ENCODE results near the gene HDDC2.

The HDDC2 gene

DNA sequence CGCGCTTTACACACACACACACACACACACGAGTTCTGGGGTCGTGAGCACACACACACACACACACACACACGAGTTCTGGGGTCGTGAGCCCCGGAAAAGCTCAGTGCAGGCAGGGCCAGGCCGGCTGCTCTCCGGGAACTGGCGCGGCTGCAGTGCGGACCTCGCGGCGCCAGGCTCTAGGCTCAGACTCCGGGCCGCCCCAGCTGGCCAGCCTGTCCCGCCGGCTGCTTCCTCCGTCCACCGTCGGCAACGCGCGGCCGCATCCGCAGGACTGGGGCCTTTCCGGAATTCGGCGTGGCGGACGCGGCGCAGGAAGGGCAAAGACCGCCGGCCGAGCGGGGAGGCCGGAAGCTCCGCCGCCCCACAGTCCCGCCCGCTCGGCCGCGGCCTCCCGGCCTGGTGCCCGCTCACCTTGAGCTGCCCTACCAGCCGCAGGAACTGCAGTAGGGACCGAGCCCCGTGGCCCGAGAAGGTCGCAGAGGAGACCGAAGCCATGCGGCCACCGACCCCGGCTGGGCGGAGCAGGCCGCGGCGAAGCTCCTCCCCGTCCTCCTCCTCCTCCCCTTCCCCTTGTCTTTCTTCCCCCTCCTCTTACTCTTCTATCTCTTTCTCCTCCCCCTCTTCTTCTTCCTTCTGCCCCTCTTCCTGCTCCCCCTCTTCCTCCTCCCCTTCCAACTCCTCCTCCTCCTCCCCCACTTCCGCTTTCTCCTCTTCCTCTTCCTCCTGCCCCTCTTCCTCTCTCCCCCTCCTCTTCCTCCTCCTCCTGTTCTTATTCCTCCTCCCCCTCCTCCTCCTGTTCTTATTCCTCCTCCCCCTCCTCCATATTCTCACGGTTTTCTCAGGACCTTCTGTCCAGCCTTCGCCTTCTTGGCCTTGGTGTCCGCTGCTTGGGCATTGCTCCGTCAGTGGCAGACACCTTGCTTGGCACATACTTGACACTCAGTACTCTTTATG, at the start of gene HDDC2:
Gene HDDC2, minus strand, starts transcription at position 533 of the 957 bp plus-strand sequence. Its CDS starts 35 bp downstream, at position 498.
- TF ChIP-seq, protein P1, sequence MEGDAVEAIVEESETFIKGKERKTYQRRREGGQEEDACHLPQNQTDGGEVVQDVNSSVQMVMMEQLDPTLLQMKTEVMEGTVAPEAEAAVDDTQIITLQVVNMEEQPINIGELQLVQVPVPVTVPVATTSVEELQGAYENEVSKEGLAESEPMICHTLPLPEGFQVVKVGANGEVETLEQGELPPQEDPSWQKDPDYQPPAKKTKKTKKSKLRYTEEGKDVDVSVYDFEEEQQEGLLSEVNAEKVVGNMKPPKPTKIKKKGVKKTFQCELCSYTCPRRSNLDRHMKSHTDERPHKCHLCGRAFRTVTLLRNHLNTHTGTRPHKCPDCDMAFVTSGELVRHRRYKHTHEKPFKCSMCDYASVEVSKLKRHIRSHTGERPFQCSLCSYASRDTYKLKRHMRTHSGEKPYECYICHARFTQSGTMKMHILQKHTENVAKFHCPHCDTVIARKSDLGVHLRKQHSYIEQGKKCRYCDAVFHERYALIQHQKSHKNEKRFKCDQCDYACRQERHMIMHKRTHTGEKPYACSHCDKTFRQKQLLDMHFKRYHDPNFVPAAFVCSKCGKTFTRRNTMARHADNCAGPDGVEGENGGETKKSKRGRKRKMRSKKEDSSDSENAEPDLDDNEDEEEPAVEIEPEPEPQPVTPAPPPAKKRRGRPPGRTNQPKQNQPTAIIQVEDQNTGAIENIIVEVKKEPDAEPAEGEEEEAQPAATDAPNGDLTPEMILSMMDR (conservative IDR thresholded peaks at IDR 0.05): no peak
- H3K27ac ChIP-seq: peak within 1 kb of the TSS; percentile 81

DNA sequence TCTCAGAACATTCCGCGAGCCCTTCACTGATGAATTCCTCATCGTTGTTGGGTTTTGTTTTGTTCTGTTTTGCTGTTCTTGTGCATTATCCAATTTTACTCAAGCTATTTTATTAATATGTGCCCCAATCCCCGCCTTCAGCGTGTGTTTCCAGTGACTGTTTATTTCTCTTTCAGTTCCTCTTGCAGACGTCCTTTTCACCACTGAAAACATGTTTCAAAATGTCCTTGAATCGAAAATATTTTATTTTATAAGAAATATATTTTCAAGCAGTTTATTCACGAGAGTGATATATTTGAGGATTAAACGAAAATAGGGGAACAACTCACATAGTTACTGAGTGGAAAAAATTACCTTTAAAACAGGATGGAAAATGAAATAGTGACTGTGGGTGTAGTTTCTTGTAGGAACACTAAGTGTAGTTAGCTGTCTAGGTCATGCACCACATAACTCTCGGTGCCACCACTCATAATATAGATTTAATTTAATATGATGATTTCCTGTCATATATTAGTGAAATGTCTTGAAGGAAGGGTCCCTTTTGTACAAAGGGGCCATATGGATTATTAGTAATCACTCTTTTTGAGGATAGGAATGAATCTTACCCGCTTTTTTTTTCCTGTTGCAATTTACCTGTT, 45.3 kb upstream of the HDDC2 start:
- TF ChIP-seq, protein P1 (conservative IDR thresholded peaks at IDR 0.05): no peak
- H3K27ac ChIP-seq: no peak overlapping the region

DNA sequence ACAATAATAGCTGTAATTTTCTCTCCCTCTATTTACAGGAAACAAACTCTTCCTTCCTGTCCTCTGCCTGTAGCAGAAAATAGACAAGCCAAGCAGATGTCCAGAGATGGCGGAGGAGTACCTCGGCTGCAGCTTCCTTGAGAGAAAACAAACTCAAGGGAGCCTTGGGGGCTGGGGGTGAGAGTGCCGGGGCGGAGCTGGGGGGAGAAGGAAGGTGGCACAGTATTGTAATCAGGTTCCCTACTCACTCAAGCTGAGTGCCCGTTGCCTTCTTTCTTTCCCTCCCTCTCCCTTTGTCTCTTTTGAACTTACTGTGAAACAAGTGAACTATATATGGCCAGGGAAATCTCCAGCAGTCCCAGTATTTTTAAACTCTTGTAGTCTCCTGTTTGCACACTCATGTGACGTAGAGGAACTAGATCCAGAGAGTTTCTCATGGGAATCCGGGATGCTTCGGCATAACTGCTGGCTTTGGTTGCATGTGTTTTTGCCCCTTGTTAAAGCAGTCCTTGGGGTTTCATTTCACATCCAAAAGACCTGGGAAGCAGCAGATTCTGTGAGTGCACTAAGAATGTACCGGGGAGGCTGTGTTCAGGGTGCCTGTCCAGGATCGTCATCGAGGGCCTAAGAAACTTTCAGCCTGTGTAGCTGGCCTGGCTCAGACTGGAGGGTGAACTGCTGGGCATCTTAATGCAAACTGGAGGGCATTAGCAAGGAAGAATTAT, 44.6 kb upstream of the HDDC2 start:
- TF ChIP-seq, protein P1 (conservative IDR thresholded peaks at IDR 0.05): no peak
- no peak overlapping the region for H3K27ac ChIP-seq

DNA sequence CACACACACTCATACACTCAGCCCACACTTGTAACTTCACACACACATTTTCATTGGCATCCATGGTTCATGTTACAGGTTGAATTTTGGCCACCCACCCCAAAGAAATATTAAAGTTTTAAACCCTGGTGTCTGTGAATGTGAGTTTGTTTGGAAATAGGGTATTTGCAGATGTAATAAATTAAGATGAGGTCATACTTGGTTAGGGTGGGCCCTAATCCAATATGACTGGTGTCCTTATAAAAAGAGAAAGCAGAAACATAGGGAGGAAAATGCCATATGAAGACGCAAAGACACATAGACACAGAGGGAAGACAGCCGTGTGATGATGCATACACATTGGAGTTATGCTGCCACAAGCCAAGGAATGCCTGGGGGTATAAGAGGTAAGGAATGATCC, 39.7 kb upstream of the HDDC2 start:
- no peak overlapping the region for H3K27ac ChIP-seq
- TF ChIP-seq, protein P1 (conservative IDR thresholded peaks at IDR 0.05): no peak

- no peak overlapping the region for H3K27ac ChIP-seq
- TF ChIP-seq, protein P1 (conservative IDR thresholded peaks at IDR 0.05): no peak
Measured at GRCh38 chr6:125340991-125341390, 39.2 kb upstream of the HDDC2 start.

- H3K27ac ChIP-seq: no peak overlapping the region
- TF ChIP-seq, protein P1 (conservative IDR thresholded peaks at IDR 0.05): no peak
Measured at GRCh38 chr6:125340175-125340835, 38.5 kb upstream of the HDDC2 start.
